Measurements from ENCODE around the gene CEP83. TPM values are rescaled to one million over a fixed set of nuclear protein-coding genes. Genes with fewer than 3 reads are reported as not detected.

The CEP83 gene
- total and polyA plus RNA-seq, 2 donors (not counting 1 experiment from before 2014, with no cell fraction given): 4.0 to 24.8 TPM

GRCh38 chr12:94377599-94377998, 82.1 kb downstream of the CEP83 start:
- H3K27me3 Mint-ChIP-seq: no peaks in the 10 kb centered on the region
- Histone ChIP-seq H3K4me2 (replicated peaks; ENCODE audit: low read depth, low read length, poor library complexity, severe bottlenecking) (no peak overlapping the region), H3K27me3 (replicated peaks in 1 of 4; ENCODE audit: control extremely low read depth in 1 of 4, control insufficient read depth in 3 of 4, insufficient read depth in 4 of 4, low read length in 3 of 4) (no peaks in the 10 kb centered on the region), H3K79me2 (ENCODE audit: control insufficient read depth, insufficient read depth, low read length) (no peaks in the 10 kb centered on the region), H3K36me3 (replicated peaks in 1 of 2; ENCODE audit: control extremely low read depth in 1 of 2, control insufficient read depth in 1 of 2, extremely low read depth in 1 of 2, insufficient read depth in 2 of 2, low read length in 1 of 2) (no peaks in the 10 kb centered on the region), H3K9me3 (ENCODE audit: control extremely low read depth in 1 of 3, control insufficient read depth in 2 of 3, insufficient read depth in 1 of 3, low read length in 2 of 3) (no peaks in the 10 kb centered on the region), H4K20me1 (ENCODE audit: control insufficient read depth, insufficient read depth, low read length, poor library complexity, severe bottlenecking) (no peaks in the 10 kb centered on the region), H3K4me3 (ENCODE audit: control extremely low read depth in 1 of 5, extremely low read depth in 1 of 5, insufficient read depth in 1 of 5, low read depth in 2 of 5, low read length in 4 of 5) (no peak overlapping the region), H3K4me1 (ENCODE audit: control insufficient read depth in 2 of 2, insufficient read depth in 2 of 2, low read length in 2 of 2) (peaks cover 0 to 2% of the 10 kb centered on the region in 2 donors), H3K9ac (ENCODE audit: low read length) (no peak overlapping the region), H3K27ac (ENCODE audit: low read length in 2 of 2) (no peak overlapping the region), H2AFZ (ENCODE audit: insufficient read depth, low read depth, low read length, poor library complexity, severe bottlenecking) (no peak overlapping the region)
- H3K27ac Mint-ChIP-seq: no peak overlapping the region
- no peak overlapping the region for H3K4me3 Mint-ChIP-seq
- DNase-seq (no peak), ATAC-seq (ENCODE audit: low read depth) (no peak)
- ChIA-PET CTCF (no interaction called here), POLR2A (no interaction called here)
- intact Hi-C loops (cut with micrococcal nuclease): no loop called here
- TF ChIP-seq EZH2 (IDR thresholded peaks at IDR 0.05; ENCODE audit: borderline replicate concordance, insufficient read depth, low read depth, low read length, poor library complexity, severe bottlenecking): no peak
- TF ChIP-seq, protein P1, sequence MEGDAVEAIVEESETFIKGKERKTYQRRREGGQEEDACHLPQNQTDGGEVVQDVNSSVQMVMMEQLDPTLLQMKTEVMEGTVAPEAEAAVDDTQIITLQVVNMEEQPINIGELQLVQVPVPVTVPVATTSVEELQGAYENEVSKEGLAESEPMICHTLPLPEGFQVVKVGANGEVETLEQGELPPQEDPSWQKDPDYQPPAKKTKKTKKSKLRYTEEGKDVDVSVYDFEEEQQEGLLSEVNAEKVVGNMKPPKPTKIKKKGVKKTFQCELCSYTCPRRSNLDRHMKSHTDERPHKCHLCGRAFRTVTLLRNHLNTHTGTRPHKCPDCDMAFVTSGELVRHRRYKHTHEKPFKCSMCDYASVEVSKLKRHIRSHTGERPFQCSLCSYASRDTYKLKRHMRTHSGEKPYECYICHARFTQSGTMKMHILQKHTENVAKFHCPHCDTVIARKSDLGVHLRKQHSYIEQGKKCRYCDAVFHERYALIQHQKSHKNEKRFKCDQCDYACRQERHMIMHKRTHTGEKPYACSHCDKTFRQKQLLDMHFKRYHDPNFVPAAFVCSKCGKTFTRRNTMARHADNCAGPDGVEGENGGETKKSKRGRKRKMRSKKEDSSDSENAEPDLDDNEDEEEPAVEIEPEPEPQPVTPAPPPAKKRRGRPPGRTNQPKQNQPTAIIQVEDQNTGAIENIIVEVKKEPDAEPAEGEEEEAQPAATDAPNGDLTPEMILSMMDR (IDR thresholded peaks at IDR 0.05): no peak
- H3K9me3 Mint-ChIP-seq (ENCODE audit: insufficient read depth): no peaks in the 10 kb centered on the region
- no CpG with 5 or more reads among the region's 2 CpGs for whole genome bisulfite sequencing (ENCODE audit: insufficient coverage)
- H3K4me1 Mint-ChIP-seq: peaks cover 5% of the 10 kb centered on the region

- no peak overlapping the region for H3K4me2 ChIP-seq (replicated peaks; ENCODE audit: low read depth, low read length, poor library complexity, severe bottlenecking)
- Mint-ChIP-seq H3K9me3 (ENCODE audit: insufficient read depth) (no peaks in the 10 kb centered on the region), H3K4me1 (peaks cover 5% of the 10 kb centered on the region), H3K4me3 (no peak overlapping the region), H3K27me3 (no peaks in the 10 kb centered on the region), H3K27ac (no peak overlapping the region)
- 100% methylated on average over 1 of the region's 2 CpGs for WGBS (ENCODE audit: insufficient coverage)
- CTCF ChIA-PET: no interaction called here
- H3K4me1 ChIP-seq (ENCODE audit: control insufficient read depth in 2 of 2, insufficient read depth in 2 of 2, low read length in 2 of 2): peaks cover 0 to 4% of the 10 kb centered on the region in 2 donors
- no peak for ATAC-seq (ENCODE audit: low read depth)
- no peak overlapping the region for H2AFZ ChIP-seq (ENCODE audit: insufficient read depth, low read depth, low read length, poor library complexity, severe bottlenecking)
- H3K4me3 ChIP-seq (ENCODE audit: control extremely low read depth in 1 of 5, extremely low read depth in 1 of 5, insufficient read depth in 1 of 5, low read depth in 2 of 5, low read length in 4 of 5): no peak overlapping the region
- POLR2A ChIA-PET: no interaction called here
- intact Hi-C loops (cut with micrococcal nuclease): no loop called here
- DNase-seq: no peak
- no peaks in the 10 kb centered on the region for H3K36me3 ChIP-seq (replicated peaks in 1 of 2; ENCODE audit: control extremely low read depth in 1 of 2, control insufficient read depth in 1 of 2, extremely low read depth in 1 of 2, insufficient read depth in 2 of 2, low read length in 1 of 2)
- H4K20me1 ChIP-seq (ENCODE audit: control insufficient read depth, insufficient read depth, low read length, poor library complexity, severe bottlenecking): no peaks in the 10 kb centered on the region
- H3K27ac ChIP-seq (ENCODE audit: low read length in 2 of 2): no peak overlapping the region
- H3K79me2 ChIP-seq (ENCODE audit: control insufficient read depth, insufficient read depth, low read length): no peaks in the 10 kb centered on the region
- no peaks in the 10 kb centered on the region for H3K27me3 ChIP-seq (replicated peaks in 1 of 4; ENCODE audit: control extremely low read depth in 1 of 4, control insufficient read depth in 3 of 4, insufficient read depth in 4 of 4, low read length in 3 of 4)
- no peaks in the 10 kb centered on the region for H3K9me3 ChIP-seq (ENCODE audit: control extremely low read depth in 1 of 3, control insufficient read depth in 2 of 3, insufficient read depth in 1 of 3, low read length in 2 of 3)
- no peak overlapping the region for H3K9ac ChIP-seq (ENCODE audit: low read length)
- TF ChIP-seq, protein P1 (IDR thresholded peaks at IDR 0.05): no peak
- TF ChIP-seq EZH2 (IDR thresholded peaks at IDR 0.05; ENCODE audit: borderline replicate concordance, insufficient read depth, low read depth, low read length, poor library complexity, severe bottlenecking): no peak
Observed at GRCh38 chr12:94374124-94374523, 85.5 kb downstream of the CEP83 start.
